Colonic mucosa (tissue), 4 donors: ENCODE data around the gene CRADD. TPM values are rescaled to one million over a fixed set of nuclear protein-coding genes. Genes with fewer than 3 reads are reported as not detected.

Experiments
- DNase-seq: peaks from one replicate; pipeline ENCODE4 v3.0.0-alpha.2; 2020
- H3K27ac ChIP-seq: fragments of 200-600 bp; one replicate; pipeline ENCODE4 v1.8.0; 2021
- H3K27me3 ChIP-seq: fragments of 200-600 bp; one replicate; pipeline ENCODE4 v1.8.0; 2021
- H3K36me3 ChIP-seq: fragments of 200-600 bp; one replicate; pipeline ENCODE4 v1.8.0; 2021
- H3K4me1 ChIP-seq: fragments of 200-600 bp; one replicate; pipeline ENCODE4 v1.8.0; 2021; ENCODE audit warnings: mild to moderate bottlenecking
- H3K4me3 ChIP-seq: fragments of 200-600 bp; one replicate; pipeline ENCODE4 v1.8.0; 2021
- H3K9ac ChIP-seq, 2 donors: one replicate each; pipeline ENCODE4 v1.7.0; 2013; ENCODE audit warnings: control low read depth in 2 of 2, low read depth in 2 of 2, low read length in 2 of 2
- H3K9me3 ChIP-seq: fragments of 200-600 bp; one replicate; pipeline ENCODE4 v1.8.0; 2021
- CTCF ChIP-seq: fragments of 200-600 bp; IDR thresholded peaks from one replicate; pipeline ENCODE4 v1.8.0; 2022; ENCODE audit warnings: antibody characterized with exemption, mild to moderate bottlenecking
- intact Hi-C: fragments of 100-400 bp; cut with DNase I; formaldehyde crosslinking; loops from one replicate; pipeline ENCODE4 v1.14.1; 2022
- total RNA-seq, 2 donors: library from RNA; stranded (reverse); fragmentation: NEBNext Ultra II Directional in 1 of 2; extraction: Animal tissue kit (Norgen Biotek cat#: 25700) in 1 of 2; gene quantifications; one replicate each; pipeline ENCODE4 v1.2.1, GENCODE V29; 2021
- donor health status: healthy.
- donor health status: DM: no; HTN: no; CAD: no.
- donor health status: DM: no; HTN: no; CAD: no.

CRADD gene
- total RNA-seq, 2 donors from 2014 or later: 18.2 to 23.9 TPM

- H3K9me3 ChIP-seq: no peaks in the 10 kb centered on the region
- H3K4me3 ChIP-seq: no peak overlapping the region
- DNase-seq: no peak
- H3K27ac ChIP-seq: no peak overlapping the region
- H3K9ac ChIP-seq: no peak overlapping the region
- no peak for TF ChIP-seq CTCF
- intact Hi-C loops: no loop called here
- no peaks in the 10 kb centered on the region for H3K36me3 ChIP-seq
- H3K27me3 ChIP-seq: no peaks in the 10 kb centered on the region
- no peaks in the 10 kb centered on the region for H3K4me1 ChIP-seq
Measured at GRCh38 chr12:93846936-93847516, 169.9 kb downstream of the CRADD start.

DNA sequence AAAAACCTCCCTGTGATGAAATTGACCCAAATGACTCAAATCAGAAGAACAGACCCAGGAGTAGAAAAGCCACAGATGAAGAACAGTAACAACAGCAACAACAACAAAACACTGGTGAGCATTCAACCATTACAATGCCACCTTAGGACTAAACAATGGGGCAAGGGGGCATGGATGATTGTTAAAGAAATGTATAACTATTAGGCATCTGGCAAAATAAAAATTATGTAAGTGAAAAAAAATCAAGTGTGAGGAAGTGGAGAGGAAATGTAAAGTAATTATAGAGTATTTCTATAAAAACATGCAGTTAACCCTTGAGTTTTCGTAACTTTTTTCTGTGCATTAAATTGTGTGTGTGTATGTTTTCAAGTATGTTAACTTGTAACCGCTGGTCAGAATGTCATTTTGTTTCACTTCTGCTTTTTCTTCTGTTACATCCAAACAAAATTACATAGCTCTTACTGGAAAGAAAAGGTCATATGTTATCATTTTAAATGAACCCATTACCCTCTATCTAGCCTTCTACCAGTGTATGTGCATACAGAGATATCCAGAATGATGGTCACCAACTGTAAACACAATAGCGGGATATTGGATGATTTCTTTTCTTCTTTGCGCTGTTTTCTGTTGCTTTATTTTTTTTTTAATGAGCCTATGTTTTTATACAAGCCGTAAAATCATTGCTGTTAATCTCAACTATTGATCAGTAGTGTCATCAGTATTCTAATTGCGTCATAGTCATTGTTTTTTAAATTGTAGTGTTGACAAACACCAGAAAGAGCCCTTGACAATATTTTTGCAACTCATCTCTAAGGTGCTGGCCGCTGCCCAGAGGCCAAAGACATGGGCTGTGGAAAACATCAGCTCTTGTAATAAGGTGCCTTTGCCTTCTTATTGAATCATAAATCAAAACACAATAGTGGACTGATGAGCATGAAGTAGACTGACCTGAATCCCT lies 170.6 kb downstream of the CRADD start:
- H3K9me3 ChIP-seq: no peaks in the 10 kb centered on the region
- no peak for TF ChIP-seq CTCF
- H3K27me3 ChIP-seq: no peaks in the 10 kb centered on the region
- no peak overlapping the region for H3K4me3 ChIP-seq
- H3K36me3 ChIP-seq: no peaks in the 10 kb centered on the region
- H3K9ac ChIP-seq: no peak overlapping the region
- DNase-seq: no peak
- H3K27ac ChIP-seq: no peak overlapping the region
- intact Hi-C loops: no loop called here
- H3K4me1 ChIP-seq: no peaks in the 10 kb centered on the region

DNA sequence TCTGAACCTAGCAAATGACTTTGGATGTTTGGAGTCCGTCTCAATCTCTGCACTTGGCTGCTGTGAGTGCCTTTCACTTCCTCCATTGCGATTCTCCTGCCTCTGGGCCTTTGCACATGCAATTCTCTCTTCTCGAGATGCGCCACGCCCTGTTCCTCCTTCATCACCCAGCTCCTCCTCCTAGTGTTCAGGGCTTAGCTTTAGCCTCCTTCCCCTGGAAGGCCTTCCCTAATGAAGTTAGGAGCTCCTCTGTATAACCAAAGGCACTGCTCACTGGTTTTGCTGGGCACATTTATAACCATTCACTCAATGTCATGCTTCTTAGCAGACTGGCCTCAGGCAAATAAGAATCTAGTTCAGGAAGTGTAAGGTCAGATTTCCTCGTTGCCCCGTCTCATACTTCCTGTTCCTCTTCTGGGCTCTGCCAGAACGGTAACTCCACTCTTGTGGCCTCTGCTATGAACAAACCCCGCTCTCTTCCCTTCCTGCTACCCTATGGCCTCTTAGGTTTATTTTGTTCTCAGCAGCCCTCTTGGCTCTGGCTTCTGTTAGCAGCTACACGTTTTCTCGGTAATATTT lies 171.4 kb downstream of the CRADD start:
- DNase-seq: no peak
- H3K9me3 ChIP-seq: no peaks in the 10 kb centered on the region
- H3K27me3 ChIP-seq: no peaks in the 10 kb centered on the region
- H3K36me3 ChIP-seq: no peaks in the 10 kb centered on the region
- no peak overlapping the region for H3K9ac ChIP-seq
- H3K4me3 ChIP-seq: no peak overlapping the region
- intact Hi-C loops: no loop called here
- H3K27ac ChIP-seq: peak overlapping the region; percentile 28
- H3K4me1 ChIP-seq: no peaks in the 10 kb centered on the region
- no peak for TF ChIP-seq CTCF

DNA sequence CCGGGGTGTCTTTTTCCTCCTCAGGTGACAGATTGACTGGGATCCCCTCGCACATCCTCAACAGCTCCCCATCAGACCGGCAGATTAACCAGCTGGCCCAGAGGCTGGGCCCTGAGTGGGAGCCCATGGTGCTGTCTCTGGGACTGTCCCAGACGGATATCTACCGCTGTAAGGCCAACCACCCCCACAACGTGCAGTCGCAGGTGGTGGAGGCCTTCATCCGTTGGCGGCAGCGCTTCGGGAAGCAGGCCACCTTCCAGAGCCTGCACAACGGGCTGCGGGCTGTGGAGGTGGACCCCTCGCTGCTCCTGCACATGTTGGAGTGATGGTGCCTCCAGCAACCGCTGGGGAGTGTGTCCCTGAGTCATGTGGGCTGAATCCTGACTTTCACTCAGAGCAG lies 172.8 kb downstream of the CRADD start:
- no peaks in the 10 kb centered on the region for H3K4me1 ChIP-seq
- H3K36me3 ChIP-seq: no peaks in the 10 kb centered on the region
- H3K4me3 ChIP-seq: no peak overlapping the region
- no peak for DNase-seq
- no peaks in the 10 kb centered on the region for H3K27me3 ChIP-seq
- no peak overlapping the region for H3K9ac ChIP-seq
- H3K9me3 ChIP-seq: no peaks in the 10 kb centered on the region
- no peak for TF ChIP-seq CTCF
- intact Hi-C loops: no loop called here
- H3K27ac ChIP-seq: peak overlapping the region; percentile 44

- no peak for TF ChIP-seq CTCF
Measured at GRCh38 chr12:93850481-93851256, 173.5 kb downstream of the CRADD start.

More at GRCh38 chr12:93850481-93851256, 173.5 kb downstream of the CRADD start:
- intact Hi-C loops: no loop called here
- no peaks in the 10 kb centered on the region for H3K9me3 ChIP-seq
- no peaks in the 10 kb centered on the region for H3K27me3 ChIP-seq
- H3K36me3 ChIP-seq: no peaks in the 10 kb centered on the region
- peak overlapping the region in 1 of 2 donors; percentile 0 for H3K9ac ChIP-seq
- H3K4me3 ChIP-seq: no peak overlapping the region
- DNase-seq: no peak
- peak overlapping the region; percentile 44 for H3K27ac ChIP-seq
- H3K4me1 ChIP-seq: no peaks in the 10 kb centered on the region
